GM18861 (cell line): ENCODE results near the gene FBXO22.

Experiments
- ATAC-seq: cut with Tn5 transposase; IDR thresholded peaks from one replicate; pipeline ENCODE4 v1.9.1; 2021; ENCODE audit not compliant: unreplicated experiment

The FBXO22 gene

DNA sequence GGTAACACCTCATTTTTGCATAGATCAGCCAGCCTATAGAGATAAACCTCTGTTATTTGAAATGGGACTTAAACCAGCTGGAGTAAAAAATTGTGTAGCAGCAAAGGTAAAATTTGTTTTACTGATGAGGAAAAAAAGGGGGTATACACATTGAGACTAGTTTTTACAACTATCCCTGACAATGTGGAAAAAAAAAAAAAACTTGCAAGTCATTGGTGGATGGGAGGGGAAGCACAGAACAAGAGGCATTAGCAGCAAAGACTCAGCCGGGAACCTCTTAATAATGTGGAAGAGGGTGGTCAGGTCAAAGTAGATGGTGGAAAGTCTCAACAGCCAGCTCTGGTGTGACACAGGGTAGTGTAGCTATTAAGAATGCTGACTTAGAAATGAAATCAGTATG, 14.5 kb downstream of the FBXO22 start:
- no peak for ATAC-seq

DNA sequence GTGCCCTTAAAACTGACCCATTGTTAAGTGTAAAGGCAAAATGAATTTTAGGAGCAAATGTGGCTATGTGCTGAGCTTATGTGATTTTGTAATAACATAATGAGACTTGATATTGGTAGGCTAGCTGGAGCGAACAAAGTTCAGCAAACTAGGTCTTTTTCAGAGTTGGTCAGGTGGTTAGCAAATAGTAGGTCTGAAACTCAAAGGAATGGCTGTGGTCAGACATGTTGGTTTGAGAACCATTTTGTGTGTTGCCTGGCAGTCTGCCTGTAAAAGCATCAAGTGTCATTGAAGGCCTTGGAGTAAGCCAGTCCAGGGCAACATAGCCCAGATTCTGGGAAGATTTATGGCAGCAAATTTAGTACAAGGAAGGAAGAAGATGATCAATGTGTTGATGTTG, 16.4 kb downstream of the FBXO22 start:
- ATAC-seq = no peak

DNA sequence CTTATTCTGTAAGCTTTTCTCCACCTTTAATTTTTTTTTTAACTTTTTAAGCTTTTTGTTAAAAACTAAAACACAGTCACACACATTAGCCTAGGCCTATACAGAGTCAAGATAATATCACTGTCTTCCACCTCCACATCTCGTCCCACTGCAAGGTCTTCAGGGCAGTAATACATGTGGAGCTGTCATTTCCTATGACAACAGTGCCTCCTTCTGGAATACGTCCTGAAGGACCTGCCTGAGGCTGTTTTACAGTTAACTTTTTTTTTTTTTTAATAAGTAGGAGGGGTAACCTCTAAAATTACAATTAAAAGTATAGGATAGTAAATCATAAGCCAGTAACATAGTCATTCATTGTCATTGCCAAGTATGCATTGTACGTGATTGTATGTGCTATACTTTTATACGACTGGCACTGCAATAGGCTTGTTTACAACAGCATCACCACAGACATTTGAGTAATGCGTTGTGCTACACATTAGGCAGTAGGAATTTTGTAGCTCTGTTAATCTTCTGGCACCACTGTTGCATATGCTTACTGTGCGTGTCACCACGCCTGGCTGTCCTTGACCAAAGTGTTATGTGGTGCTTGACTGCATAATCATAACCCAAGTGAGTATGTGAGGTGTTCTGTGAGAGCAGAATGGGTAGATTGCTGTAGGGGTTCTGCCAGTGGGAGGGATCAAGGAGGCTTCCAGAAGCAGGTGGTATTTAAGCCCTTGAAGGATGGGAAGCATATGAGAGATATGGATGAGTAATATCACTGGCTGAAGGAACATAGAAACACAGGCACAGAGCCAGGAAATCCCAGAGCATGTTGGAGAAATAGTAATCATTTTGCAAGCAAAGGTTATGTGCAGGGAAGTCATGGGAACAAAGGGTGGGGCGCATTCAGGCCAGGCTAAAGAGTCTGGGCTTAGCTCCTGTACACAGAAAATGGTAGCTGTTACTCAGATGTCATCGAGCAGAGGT, 18.3 kb downstream of the FBXO22 start:
- ATAC-seq = no peak

DNA sequence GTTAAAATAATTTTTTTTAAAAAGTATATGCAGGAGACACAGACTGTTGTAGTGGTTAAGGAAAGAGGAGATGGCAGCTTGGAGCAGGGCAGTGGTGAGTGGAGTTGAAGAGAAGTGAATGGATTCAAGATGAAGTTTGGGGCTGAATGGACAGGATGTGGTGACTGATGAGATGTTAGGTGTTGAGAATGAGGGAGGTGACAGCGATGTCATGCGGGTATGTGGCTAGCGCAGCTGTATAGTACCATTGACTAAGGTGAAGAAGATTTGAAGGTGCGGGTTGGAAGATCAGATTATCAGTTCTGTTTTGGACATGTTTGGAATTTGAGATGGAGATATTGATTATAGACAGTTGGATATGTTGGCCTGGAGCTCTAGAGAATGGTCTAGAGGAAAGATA, 20.1 kb downstream of the FBXO22 start:
- no peak for ATAC-seq

DNA sequence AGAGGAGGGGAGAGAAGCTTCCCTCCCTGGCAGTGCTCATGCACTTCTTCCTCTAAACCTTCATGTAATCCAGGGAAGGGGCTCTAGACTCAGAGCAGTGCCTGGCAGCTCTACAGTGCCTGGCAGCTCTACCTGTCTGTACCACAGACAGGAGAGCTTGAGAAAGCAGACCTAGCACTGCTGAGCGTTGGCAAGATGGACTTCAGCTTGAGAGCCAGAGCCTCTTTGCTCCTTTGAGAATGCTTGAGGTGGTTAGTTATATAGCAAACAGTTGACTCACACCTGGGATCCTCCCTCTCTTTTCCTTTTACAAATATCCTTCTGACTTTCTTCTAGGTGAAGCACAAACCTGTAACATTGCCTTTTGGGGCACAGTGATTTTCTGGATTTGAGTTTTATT, 20.9 kb downstream of the FBXO22 start:
- ATAC-seq = no peak

DNA sequence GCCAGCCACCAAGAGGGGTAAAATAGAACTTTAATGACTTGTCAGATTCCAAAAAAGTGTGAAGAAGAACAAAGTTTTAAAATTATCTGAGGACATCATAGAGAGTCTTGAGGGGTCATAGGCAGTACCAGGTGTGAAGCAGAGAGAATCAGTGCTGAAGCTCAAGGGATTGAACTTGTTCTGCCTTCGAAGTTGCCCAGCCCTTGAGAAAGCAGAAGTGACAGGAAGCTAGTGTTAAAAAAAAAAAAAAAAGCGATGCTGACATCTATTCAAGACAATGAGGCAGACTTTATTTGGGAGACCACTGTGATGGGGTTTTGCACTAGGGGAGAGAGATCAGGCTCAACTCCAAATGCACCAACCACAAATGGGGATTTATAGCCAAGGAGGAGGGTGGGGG, 21.8 kb downstream of the FBXO22 start:
- no peak for ATAC-seq

DNA sequence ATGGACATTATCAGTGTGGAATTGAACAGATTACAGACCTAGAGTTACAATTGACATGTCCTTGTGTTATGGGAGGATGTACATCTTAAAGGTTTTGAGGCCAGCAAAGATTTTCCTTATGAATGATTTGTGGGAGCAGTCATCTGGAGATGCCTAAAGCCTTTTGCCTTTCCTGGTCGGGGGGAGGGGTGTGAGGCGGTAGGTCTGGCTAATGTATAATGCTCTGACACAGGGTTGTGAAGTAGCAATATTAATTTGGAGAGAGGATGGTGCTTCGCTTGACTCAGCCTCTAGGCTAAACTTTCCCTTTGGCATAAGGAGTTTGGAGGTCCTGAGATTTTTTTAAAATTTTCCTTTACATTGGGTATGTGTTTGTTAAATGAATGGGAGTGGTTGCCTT, 23.3 kb downstream of the FBXO22 start:
- ATAC-seq = no peak

DNA sequence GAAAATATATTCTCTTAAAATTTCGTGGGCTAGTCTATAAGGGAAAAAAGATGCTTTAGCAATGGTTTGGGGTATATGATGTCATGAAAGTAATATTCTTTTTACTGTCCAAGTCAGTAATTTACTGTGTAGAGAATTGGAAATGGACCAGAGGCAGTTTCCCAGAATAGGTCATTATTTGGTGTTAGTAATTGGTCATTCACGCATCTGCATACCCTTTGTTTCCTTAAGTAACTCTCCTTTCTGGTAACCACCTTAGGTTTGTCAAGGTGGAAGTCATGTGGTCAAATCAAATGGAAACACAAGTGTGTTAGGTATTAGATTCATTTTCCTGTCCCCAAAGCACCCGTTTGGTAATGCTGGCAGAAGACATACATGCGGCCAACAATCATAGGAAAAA, 23.9 kb downstream of the FBXO22 start:
- ATAC-seq = peak; percentile 42

DNA sequence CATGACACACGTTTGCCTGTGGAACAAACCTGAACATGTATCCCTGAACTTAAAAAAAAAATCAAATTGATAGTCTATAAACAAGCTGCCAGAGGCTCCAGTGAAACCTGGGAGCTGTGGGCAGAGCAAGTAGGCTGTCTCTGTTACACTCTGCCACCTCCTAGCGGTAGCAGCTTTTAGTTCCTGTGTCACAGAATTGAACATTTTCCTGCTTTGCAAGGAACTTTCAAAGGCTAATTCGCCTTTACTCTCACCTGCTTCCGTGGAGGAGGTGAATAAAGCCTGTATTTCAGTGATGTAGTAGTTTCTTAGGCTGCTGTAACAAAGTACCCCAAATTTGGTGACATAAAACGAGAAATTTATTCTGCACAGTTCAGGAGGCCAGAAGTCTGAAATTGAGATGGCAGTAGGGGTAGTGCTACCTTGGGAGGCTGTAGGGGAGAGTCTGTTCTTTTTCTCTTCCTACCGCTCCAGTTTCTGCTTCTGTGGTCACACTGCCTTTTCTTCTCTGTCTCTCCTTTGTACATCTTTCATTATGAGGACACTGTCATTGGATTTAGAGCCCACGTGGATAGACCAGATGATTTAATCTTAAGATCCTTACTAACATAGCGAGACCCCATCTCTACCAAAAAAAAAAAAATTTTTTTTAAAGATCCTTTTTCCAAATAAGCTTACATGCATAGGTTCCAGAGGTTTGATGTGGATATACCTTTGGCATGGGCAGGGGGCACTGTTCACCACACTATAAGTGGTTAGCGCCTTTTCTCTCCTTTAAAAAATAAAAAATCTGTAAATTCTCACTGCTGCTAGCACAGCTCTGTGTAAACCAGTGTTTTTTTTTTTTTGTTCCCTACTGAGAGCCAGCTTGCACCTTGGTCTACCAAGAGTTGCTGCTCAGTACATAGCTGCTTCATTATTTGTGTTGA, 25.3 kb downstream of the FBXO22 start:
- ATAC-seq = no peak

DNA sequence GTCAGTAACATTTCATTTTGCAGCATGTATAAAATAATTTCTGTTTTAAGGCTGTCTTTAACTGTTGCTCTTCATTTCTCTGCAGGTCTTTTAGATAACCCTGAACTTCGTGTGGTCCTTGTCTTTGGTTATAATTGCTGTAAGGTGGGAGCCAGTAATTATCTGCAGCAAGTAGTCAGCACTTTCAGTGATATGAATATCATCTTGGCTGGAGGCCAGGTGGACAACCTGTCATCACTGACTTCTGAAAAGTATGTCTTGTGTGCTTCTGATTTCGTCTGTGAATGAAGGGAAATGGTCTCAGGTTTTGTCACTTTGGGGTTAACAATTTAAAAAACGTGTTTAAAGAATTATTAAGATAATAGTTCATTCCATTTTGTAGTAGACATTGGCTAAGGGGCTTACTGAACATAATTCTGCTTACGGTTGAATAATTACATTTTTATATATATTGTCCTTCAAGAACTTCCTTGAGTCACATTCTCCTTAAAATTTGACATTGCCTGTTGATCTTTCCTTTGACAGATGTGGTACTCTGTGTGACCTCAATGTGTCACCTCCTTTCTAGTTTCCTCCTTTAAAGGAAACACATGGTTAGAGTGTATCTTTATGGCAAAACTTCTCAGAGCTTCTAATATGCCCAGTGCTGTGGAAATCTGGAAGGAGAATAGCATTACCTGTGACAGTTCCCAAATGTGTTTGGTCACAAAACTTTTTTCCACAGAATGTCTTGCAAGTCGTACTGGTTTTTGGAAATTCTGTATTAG, 26.3 kb downstream of the FBXO22 start:
- ATAC-seq = no peak

DNA sequence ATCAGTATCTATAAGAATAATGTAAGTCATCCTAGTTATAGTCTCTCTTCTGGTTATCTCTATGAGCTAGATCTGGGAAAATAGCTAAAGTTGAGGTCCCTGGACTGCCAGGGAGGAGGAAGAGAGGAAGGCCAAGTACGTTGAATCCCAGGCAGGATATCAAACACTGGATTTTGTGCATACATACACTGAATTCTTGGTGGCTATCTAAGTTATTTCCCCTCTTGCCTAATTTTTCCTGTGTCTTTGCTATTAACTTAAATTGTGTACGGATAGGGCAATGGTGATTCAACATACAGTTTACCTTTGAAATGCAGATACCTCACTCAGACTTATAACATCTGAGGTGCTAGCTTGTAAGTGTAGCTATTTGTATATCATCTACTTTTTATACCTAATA, 27.2 kb downstream of the FBXO22 start:
- no peak for ATAC-seq

DNA sequence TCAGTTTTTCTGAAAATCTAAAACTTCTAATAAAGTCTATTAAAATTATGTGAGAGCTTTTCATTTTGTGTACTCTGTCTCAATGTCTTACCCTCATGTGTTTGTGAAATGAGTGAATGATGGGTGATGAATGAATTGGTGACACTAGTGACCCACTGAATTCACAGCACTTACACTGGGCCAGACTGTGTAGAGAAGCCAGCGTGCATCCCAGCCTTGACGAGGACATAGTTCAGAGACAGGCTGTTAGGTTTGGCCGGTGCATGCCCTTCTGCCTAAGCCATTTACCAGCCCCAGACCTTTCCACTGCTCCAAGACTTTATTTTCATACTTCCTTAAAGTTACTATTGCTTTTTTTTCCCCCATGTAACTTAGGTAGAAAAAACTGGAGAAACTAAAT, 38.8 kb downstream of the FBXO22 start:
- no peak for ATAC-seq

DNA sequence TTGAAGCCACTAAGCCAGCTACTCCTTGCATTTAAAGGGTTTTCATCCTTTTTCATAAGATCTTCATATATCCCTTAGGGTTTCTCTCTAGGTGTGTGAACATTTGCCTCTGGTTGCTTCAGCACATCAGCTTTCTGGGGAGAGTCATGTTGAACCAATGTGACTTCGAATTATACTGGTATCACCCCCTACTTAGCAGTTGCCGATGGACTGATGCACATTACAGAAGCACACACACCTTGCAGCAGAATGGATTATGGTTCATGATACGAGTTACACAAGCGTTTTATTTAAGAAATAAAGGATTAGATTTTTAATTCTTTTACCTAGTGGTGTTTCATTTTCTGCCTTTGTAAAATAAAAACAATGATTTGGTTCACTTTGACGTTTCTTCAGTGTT, 39.6 kb downstream of the FBXO22 start:
- ATAC-seq = no peak

DNA sequence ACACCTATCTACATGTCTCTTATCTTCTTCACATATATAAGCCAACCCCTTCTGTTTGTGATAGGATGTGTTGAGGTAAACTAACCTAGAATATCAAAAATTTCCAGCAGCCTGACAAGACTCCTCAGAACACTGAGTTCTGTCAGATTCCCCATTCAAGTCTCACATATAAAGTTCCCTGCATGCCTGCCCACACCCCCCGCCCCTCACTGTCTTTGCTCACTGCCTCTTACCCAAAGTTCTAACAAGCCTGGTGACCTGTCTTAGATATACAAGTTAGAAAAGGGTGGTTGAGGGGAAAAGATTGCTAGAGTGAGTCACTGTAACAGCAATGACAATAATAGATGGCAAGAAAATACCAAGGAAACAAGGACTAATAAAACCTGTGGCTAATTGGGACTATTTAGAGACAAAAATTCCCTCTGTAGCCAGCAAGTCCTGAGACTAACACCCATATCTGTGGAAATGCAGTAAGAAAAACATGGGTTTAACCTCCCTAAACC, 40.1 kb downstream of the FBXO22 start:
- ATAC-seq = no peak

DNA sequence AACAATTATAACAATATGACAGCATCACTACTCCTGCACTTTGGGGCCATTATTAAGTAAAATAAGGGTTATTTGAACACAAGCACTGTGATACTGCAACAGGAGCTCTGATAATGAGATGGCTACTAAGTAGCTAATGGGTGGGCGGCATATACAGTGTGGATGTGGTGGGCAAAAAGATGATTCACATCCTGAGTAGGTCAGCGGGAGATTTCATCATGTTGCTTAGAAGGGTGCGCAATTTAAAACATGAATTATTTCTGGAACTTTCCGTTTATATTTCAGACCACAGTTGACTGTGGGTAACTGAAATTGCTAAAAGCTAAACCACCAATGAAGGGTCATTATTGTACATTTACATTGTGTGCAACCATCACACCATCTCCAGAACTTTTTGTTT, 42.3 kb downstream of the FBXO22 start:
- no peak for ATAC-seq

DNA sequence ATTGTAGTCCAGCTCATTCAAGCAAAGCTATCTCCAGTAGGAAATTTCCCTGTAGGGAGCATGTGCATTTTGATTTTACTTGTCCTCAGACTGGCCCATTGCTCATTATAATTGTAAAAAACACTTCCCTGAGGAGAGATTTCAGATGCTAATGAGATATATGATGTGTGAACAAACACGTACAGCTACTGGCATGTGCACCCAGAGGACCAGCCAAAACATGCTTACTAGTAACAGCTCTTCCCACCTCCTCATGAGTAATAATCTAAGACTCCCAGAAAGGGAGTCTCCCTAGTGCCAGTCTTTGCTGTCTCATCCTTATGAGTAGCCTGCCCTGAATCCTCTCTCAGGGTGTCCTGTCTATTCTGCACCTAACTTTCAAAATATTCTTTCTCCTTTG, 43.4 kb downstream of the FBXO22 start:
- ATAC-seq = no peak

DNA sequence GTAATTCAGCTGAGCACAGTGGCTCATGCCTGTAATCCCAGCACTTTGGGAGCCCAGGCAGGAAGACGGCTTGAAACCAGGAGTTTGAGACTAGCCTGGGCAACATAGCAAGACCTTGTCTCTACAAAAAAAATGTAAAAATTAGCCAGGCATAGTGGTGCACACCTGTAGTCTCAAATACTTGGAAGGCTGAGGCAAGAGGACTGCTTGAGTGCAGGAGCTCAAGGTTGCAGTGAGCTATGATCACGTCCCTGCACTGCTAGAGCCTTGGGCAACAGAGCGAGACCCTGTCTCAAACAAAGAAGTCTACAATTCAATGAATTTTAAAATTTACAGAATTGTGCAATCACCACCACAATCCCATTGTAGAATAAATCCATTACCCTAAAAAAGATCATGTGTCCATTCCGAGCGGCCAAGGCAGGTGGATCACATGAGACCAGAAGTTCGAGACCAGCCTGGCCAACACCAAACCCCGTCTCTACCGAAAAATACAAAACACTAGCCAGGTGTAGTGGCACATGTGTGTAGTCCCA, 45.2 kb downstream of the FBXO22 start:
- ATAC-seq = no peak

DNA sequence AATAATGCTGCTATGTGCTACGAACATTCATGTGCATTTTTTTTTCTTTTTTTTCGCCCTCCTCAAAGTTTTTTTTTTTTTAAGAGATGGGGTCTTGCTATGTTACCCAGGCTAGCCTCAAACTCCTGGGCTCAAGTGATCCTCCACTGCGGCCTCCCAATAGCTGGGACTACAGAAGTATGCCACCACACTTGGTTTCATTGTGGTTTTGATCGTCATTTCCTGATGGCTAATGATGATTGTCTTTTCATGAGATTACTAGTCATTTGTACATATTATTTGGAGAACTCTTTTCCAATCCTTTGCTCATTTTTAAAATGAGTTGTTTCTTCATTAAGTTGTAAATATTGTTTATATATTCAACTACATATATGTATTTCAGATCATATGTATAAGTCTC, 48.8 kb downstream of the FBXO22 start:
- ATAC-seq = no peak

DNA sequence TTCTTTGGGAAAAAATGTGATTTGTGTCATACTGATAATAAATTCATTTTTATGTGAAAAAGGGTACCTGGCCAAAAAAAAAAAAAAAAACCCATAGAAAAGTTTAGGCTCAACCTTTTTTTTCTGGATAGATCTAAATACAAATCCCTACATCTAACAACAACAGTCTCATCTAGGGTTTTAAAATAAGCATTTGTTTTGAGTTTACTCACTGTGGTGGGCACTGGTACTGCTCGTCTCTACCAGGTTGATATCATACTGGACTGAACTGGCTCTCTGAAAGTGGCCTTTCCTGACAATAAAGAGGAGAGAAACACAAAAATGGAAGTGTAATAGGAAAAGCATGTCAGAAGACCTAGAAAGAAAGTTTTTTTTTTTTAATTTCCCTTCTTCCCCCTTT, 52.0 kb downstream of the FBXO22 start:
- no peak for ATAC-seq

DNA sequence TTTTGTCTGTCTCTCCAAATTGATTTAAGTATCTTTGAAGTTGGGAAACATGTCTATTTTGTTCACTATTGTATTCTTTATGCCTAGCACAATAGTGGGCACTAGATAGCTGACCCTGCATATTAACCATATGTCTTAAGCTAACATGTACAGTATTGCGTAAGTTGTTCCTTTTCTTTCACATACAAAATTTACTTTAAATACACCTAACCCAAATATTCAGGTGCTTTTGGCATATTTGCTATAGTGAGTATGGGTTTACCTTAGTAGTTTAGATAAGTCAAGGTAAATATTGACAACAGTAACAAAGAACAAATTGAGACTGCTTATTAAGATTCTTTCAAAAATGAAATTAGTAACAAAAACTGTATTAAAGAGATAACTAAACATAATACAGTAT, 57.7 kb downstream of the FBXO22 start:
- no peak for ATAC-seq

DNA sequence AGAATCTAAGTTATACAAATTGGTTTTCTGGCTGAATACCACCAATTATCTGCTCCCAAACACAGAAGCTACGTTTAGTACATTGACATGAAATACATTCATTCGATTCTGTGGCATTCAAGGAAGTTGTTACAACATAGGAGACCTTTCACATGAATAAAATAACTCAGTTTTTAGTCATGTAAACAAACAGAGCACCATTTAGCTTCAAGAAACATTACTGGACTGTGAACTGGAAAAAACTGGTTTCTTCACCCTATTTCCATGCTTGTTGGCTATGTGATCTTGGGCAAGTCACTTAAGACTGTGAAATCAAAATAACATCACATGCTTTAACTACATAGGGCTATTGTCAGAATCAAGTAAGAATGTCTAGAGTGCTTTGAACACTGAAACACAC, 62.4 kb downstream of the FBXO22 start:
- ATAC-seq = no peak
